CD4-positive, alpha-beta memory T cell (primary cell): Measurements from ENCODE around the gene NF1. TPM values are rescaled to one million over a fixed set of nuclear protein-coding genes. Genes with fewer than 3 reads are reported as not detected.

ENCODE experiments used
- CTCF ChIA-PET: fragments of 350-600 bp; sonication (Branson Sonifier 250); formaldehyde crosslinking; loops from one replicate; lab custom pipeline; 2021; ENCODE audit warnings: inconsistent platforms; ENCODE audit not compliant: partially characterized antibody; lab: Charles Lee
- POLR2A ChIA-PET: fragments of 350-600 bp; sonication (Branson Sonifier 250); formaldehyde crosslinking; loops from one replicate; lab custom pipeline; 2021; ENCODE audit not compliant: partially characterized antibody; lab: Charles Lee
- DNase-seq, 5 donors: peaks; one replicate each; pipeline versions ENCODE4 v3.0.0 to v3.0.0-alpha.2; 2020 to 2022; ENCODE audit warnings: mixed read lengths in 1 of 5
- H3K27ac ChIP-seq: one replicate; pipeline ENCODE4 v1.7.0; 2013; ENCODE audit warnings: low read depth, low read length
- H3K27me3 ChIP-seq: 2 replicates; pipeline ENCODE4 v1.7.0; 2013; ENCODE audit warnings: mild to moderate bottlenecking, low read length, moderate library complexity; ENCODE audit not compliant: insufficient read depth
- H3K36me3 ChIP-seq: 2 replicates; pipeline ENCODE4 v1.7.0; 2013; ENCODE audit warnings: mild to moderate bottlenecking, low read length, moderate library complexity; ENCODE audit not compliant: insufficient read depth
- H3K4me1 ChIP-seq: 2 replicates; pipeline ENCODE4 v1.7.0; 2013; ENCODE audit warnings: mild to moderate bottlenecking, low read length, moderate library complexity; ENCODE audit not compliant: insufficient read depth
- H3K4me3 ChIP-seq, 2 donors: one replicate each; pipeline ENCODE4 v1.7.0; 2013; ENCODE audit warnings: low read length in 2 of 2, mild to moderate bottlenecking in 1 of 2
- H3K9me3 ChIP-seq, 2 donors: one replicate each; pipeline ENCODE4 v1.7.0; 2013; ENCODE audit warnings: low read length in 2 of 2, control low read depth in 1 of 2; ENCODE audit not compliant: control insufficient read depth in 1 of 2
- H3K27ac Mint-ChIP-seq, 7 donors: one replicate each; pipeline ENCODE4 v1.8.0; 2020 to 2021; ENCODE audit warnings: mixed read lengths in 7 of 7, mild to moderate bottlenecking in 6 of 7, inconsistent platforms in 3 of 7, moderate library complexity in 3 of 7
- H3K27me3 Mint-ChIP-seq, 2 donors: one replicate each; pipeline ENCODE4 v1.8.0; 2020 to 2021; ENCODE audit warnings: mixed read lengths in 2 of 2
- H3K36me3 Mint-ChIP-seq, 2 donors: one replicate each; pipeline ENCODE4 v1.8.0; 2020 to 2021; ENCODE audit warnings: mixed read lengths in 2 of 2, inconsistent platforms in 1 of 2, mild to moderate bottlenecking in 1 of 2
- H3K4me1 Mint-ChIP-seq, 4 donors: one replicate each; pipeline ENCODE4 v1.8.0; 2020 to 2021; ENCODE audit warnings: mixed read lengths in 4 of 4, mild to moderate bottlenecking in 1 of 4
- H3K4me3 Mint-ChIP-seq, 8 donors: one replicate each; pipeline ENCODE4 v1.8.0; 2020 to 2021; ENCODE audit warnings: mixed read lengths in 8 of 8, mild to moderate bottlenecking in 7 of 8, moderate library complexity in 6 of 8, inconsistent platforms in 3 of 8
- H3K9me3 Mint-ChIP-seq, 8 donors: one replicate each; pipeline ENCODE4 v1.8.0; 2020 to 2021; ENCODE audit warnings: mixed read lengths in 8 of 8, mild to moderate bottlenecking in 5 of 8, inconsistent platforms in 3 of 8, moderate library complexity in 1 of 8
- intact Hi-C: fragments of 100-400 bp; cut with micrococcal nuclease; formaldehyde crosslinking; loops from one replicate; pipeline ENCODE4 v1.15.1; 2023
- polyA plus RNA-seq, 2 donors: library from polyadenylated mRNA; unstranded; fragments of 300-500 nt; fragmentation: Illumina TruSeq; gene quantifications; one replicate each; pipeline ENCODE4 v1.2.3, GENCODE V29; 2021
- total RNA-seq, 2 experiments: library from RNA; stranded (reverse); gene quantifications; one replicate each; pipeline ENCODE4 v1.2.3, GENCODE V29; 2021

The NF1 gene
- total and polyA plus RNA-seq, 4 experiments from 2014 or later = 5.5 to 52.4 (median 27.9) TPM

GRCh38 chr17:31067691-31068184 lies 27.0 kb upstream of the NF1 start:
- intact Hi-C loops = no loop called here
- DNase-seq = no peak
- Mint-ChIP-seq H3K36me3 (no peaks in the 10 kb centered on the region), H3K27me3 (no peaks in the 10 kb centered on the region), H3K4me1 (no peaks in the 10 kb centered on the region), H3K4me3 (no peak overlapping the region), H3K27ac (no peak overlapping the region), H3K9me3 (no peaks in the 10 kb centered on the region)
- ChIA-PET CTCF (interaction anchor here (1.2 kb wide), 1 partner anchor 14 kb away, joined by 3 read pairs; no protein-coding TSS in a partner anchor), POLR2A (no interaction called here)
- H3K27me3 ChIP-seq = no peaks in the 10 kb centered on the region
- no peaks in the 10 kb centered on the region for H3K9me3 ChIP-seq
- no peak overlapping the region for H3K4me3 ChIP-seq
- no peak overlapping the region for H3K27ac ChIP-seq
- H3K36me3 ChIP-seq = no peaks in the 10 kb centered on the region
- H3K4me1 ChIP-seq = no peaks in the 10 kb centered on the region

GRCh38 chr17:31068291-31068690 lies 26.5 kb upstream of the NF1 start:
- Histone ChIP-seq H3K4me3 (no peak overlapping the region), H3K27me3 (no peaks in the 10 kb centered on the region), H3K36me3 (no peaks in the 10 kb centered on the region), H3K9me3 (no peaks in the 10 kb centered on the region), H3K27ac (no peak overlapping the region), H3K4me1 (no peaks in the 10 kb centered on the region)
- no peak overlapping the region for H3K27ac Mint-ChIP-seq
- ChIA-PET CTCF (interaction anchor here (1.2 kb wide), 1 partner anchor 15 kb away, joined by 3 read pairs; no protein-coding TSS in a partner anchor), POLR2A (no interaction called here)
- H3K27me3 Mint-ChIP-seq = no peaks in the 10 kb centered on the region
- peak in 4 of 5 donors; percentile 11 to 22 (median 16) for DNase-seq
- intact Hi-C loops = no loop called here
- H3K36me3 Mint-ChIP-seq = no peaks in the 10 kb centered on the region
- H3K4me3 Mint-ChIP-seq = no peak overlapping the region
- no peaks in the 10 kb centered on the region for H3K4me1 Mint-ChIP-seq
- H3K9me3 Mint-ChIP-seq = no peaks in the 10 kb centered on the region

GRCh38 chr17:31072186-31072585 lies 22.6 kb upstream of the NF1 start:
- Histone ChIP-seq H3K27me3 (no peaks in the 10 kb centered on the region), H3K4me3 (no peak overlapping the region), H3K36me3 (no peaks in the 10 kb centered on the region), H3K9me3 (no peaks in the 10 kb centered on the region), H3K4me1 (no peaks in the 10 kb centered on the region), H3K27ac (no peak overlapping the region)
- Mint-ChIP-seq H3K27me3 (no peaks in the 10 kb centered on the region), H3K4me3 (no peak overlapping the region), H3K27ac (no peak overlapping the region), H3K4me1 (no peaks in the 10 kb centered on the region), H3K9me3 (no peaks in the 10 kb centered on the region), H3K36me3 (no peaks in the 10 kb centered on the region)
- intact Hi-C loops = no loop called here
- ChIA-PET CTCF (no interaction called here), POLR2A (no interaction called here)
- DNase-seq = no peak

GRCh38 chr17:31073411-31073810 lies 21.4 kb upstream of the NF1 start:
- no peaks in the 10 kb centered on the region for H3K36me3 ChIP-seq
- no peaks in the 10 kb centered on the region for H3K27me3 ChIP-seq
- no peaks in the 10 kb centered on the region for H3K9me3 ChIP-seq
- Mint-ChIP-seq H3K36me3 (no peaks in the 10 kb centered on the region), H3K9me3 (no peaks in the 10 kb centered on the region), H3K4me3 (no peak overlapping the region), H3K4me1 (no peaks in the 10 kb centered on the region), H3K27me3 (no peaks in the 10 kb centered on the region), H3K27ac (peak overlapping the region in 2 of 7 donors; percentile 35 to 57)
- H3K27ac ChIP-seq = no peak overlapping the region
- POLR2A ChIA-PET = no interaction called here
- intact Hi-C loops = no loop called here
- no peaks in the 10 kb centered on the region for H3K4me1 ChIP-seq
- CTCF ChIA-PET = interaction anchor here (1.1 kb wide), 1 partner anchor 8 kb away, joined by 3 read pairs; no protein-coding TSS in a partner anchor
- no peak overlapping the region for H3K4me3 ChIP-seq
- DNase-seq = no peak

GRCh38 chr17:31074772-31075555 lies 19.8 kb upstream of the NF1 start:
- no peaks in the 10 kb centered on the region for H3K36me3 ChIP-seq
- Mint-ChIP-seq H3K36me3 (no peaks in the 10 kb centered on the region), H3K4me1 (no peaks in the 10 kb centered on the region), H3K9me3 (no peaks in the 10 kb centered on the region), H3K27me3 (no peaks in the 10 kb centered on the region), H3K27ac (no peak overlapping the region), H3K4me3 (no peak overlapping the region)
- H3K27ac ChIP-seq = no peak overlapping the region
- no peaks in the 10 kb centered on the region for H3K27me3 ChIP-seq
- CTCF ChIA-PET = no interaction called here
- POLR2A ChIA-PET = no interaction called here
- H3K9me3 ChIP-seq = no peaks in the 10 kb centered on the region
- intact Hi-C loops = no loop called here
- DNase-seq = no peak
- H3K4me1 ChIP-seq = no peaks in the 10 kb centered on the region
- H3K4me3 ChIP-seq = no peak overlapping the region

GRCh38 chr17:31078290-31078689 lies 16.5 kb upstream of the NF1 start:
- Histone ChIP-seq H3K9me3 (no peaks in the 10 kb centered on the region), H3K4me1 (no peaks in the 10 kb centered on the region), H3K4me3 (no peak overlapping the region), H3K27me3 (no peaks in the 10 kb centered on the region), H3K36me3 (no peaks in the 10 kb centered on the region), H3K27ac (no peak overlapping the region)
- H3K36me3 Mint-ChIP-seq = no peaks in the 10 kb centered on the region
- POLR2A ChIA-PET = interaction anchor here (0.6 kb wide), 1 partner anchor 15 kb away, joined by 3 read pairs; no protein-coding TSS in a partner anchor
- no peak for DNase-seq
- H3K27ac Mint-ChIP-seq = no peak overlapping the region
- H3K4me3 Mint-ChIP-seq = no peak overlapping the region
- intact Hi-C loops = no loop called here
- no peaks in the 10 kb centered on the region for H3K4me1 Mint-ChIP-seq
- H3K27me3 Mint-ChIP-seq = no peaks in the 10 kb centered on the region
- CTCF ChIA-PET = no interaction called here
- no peaks in the 10 kb centered on the region for H3K9me3 Mint-ChIP-seq

- POLR2A ChIA-PET = no interaction called here
- intact Hi-C loops = no loop called here
- CTCF ChIA-PET = no interaction called here
Observed at GRCh38 chr17:31079731-31080130, 15.0 kb upstream of the NF1 start.

More at GRCh38 chr17:31079731-31080130, 15.0 kb upstream of the NF1 start:
- no peaks in the 10 kb centered on the region for H3K36me3 Mint-ChIP-seq
- no peaks in the 10 kb centered on the region for H3K27me3 Mint-ChIP-seq
- H3K27ac ChIP-seq = no peak overlapping the region
- no peaks in the 10 kb centered on the region for H3K27me3 ChIP-seq
- H3K9me3 ChIP-seq = no peaks in the 10 kb centered on the region
- H3K4me3 ChIP-seq = no peak overlapping the region
- H3K36me3 ChIP-seq = no peaks in the 10 kb centered on the region
- H3K27ac Mint-ChIP-seq = no peak overlapping the region
- H3K4me3 Mint-ChIP-seq = no peak overlapping the region
- no peaks in the 10 kb centered on the region for H3K4me1 ChIP-seq
- no peak for DNase-seq
- H3K9me3 Mint-ChIP-seq = no peaks in the 10 kb centered on the region
- no peaks in the 10 kb centered on the region for H3K4me1 Mint-ChIP-seq
